T-helper 17 cell (primary cell): Measurements from ENCODE around the gene TCF19. TPM values are rescaled to one million over a fixed set of nuclear protein-coding genes. Genes with fewer than 3 reads are reported as not detected.

Experiments used
- ATAC-seq: fragments of 150-1000 bp; cut with Tn5 transposase; 2 replicates; pipeline ENCODE4 v1.10.0; 2021; ENCODE audit warnings: mild to moderate bottlenecking, moderate library complexity
- DNase-seq, 3 donors: peaks; one replicate each; pipeline versions ENCODE4 v3.0.0 to v3.0.0-alpha.2; 2020 to 2021
- H3K9me3 ChIP-seq: one replicate; pipeline ENCODE4 v1.7.0; 2013; ENCODE audit warnings: low read length, mild to moderate bottlenecking; ENCODE audit not compliant: control insufficient read depth, poor library complexity, severe bottlenecking
- H3K27ac Mint-ChIP-seq: one replicate; pipeline ENCODE4 v1.8.0; 2022; ENCODE audit warnings: mild to moderate bottlenecking, moderate library complexity, mixed read lengths
- H3K27me3 Mint-ChIP-seq: one replicate; pipeline ENCODE4 v1.8.0; 2022; ENCODE audit warnings: mixed read lengths
- H3K36me3 Mint-ChIP-seq: one replicate; pipeline ENCODE4 v1.8.0; 2022; ENCODE audit warnings: low read depth, mixed read lengths
- H3K4me1 Mint-ChIP-seq: one replicate; pipeline ENCODE4 v1.8.0; 2022; ENCODE audit warnings: mild to moderate bottlenecking, mixed read lengths
- H3K4me3 Mint-ChIP-seq: one replicate; pipeline ENCODE4 v1.8.0; 2022; ENCODE audit warnings: mild to moderate bottlenecking, moderate library complexity, mixed read lengths
- total RNA-seq, 4 donors: library from RNA in 2 of 4; stranded (reverse) in 2 of 4; gene quantifications; one replicate each; pipeline ENCODE4 v1.2.3 and lab custom pipeline; 2022 to 2026

TCF19 gene
- total RNA-seq, 2 donors from 2014 or later, result 3.7 to 4.1 TPM

DNA sequence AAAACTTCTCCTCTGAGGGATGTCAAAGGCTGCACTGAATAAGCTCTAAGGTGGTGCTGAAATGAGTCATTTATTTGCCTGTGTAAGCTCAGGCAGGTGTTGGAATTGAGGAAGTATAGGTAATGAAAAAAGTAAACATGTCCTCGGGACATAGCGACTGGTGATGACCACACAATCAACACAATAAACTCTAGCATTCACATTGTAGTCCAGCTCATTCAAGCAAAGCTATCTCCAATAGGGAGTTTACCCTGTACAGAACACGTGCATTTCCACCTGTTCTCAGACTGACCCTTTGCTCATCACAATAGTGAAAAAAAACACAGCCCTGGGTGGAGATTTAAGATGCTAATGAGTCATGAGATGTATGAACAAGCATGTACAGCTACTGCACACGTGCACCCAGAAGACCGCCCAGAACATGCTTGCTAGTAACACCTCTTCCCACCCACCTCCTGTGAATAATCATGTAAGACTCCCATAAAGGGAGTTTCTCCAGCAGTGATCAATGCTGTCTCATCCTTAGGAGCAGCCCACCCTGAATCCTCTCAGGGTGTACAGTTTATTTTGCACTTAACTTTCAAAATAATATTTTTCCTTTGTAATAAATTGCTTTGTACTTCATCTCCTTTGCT is 45.1 kb downstream of the TCF19 start:
- Mint-ChIP-seq H3K4me1 (peaks cover 47% of the 10 kb centered on the region), H3K27me3 (no peaks in the 10 kb centered on the region), H3K36me3 (peaks cover 2% of the 10 kb centered on the region), H3K27ac (peak overlapping the region; percentile 95), H3K4me3 (peak overlapping the region; percentile 91)
- no peaks in the 10 kb centered on the region for H3K9me3 ChIP-seq
- DNase-seq, result peak in 1 of 3 donors; percentile 39
- peak; percentile 76 for ATAC-seq

DNA sequence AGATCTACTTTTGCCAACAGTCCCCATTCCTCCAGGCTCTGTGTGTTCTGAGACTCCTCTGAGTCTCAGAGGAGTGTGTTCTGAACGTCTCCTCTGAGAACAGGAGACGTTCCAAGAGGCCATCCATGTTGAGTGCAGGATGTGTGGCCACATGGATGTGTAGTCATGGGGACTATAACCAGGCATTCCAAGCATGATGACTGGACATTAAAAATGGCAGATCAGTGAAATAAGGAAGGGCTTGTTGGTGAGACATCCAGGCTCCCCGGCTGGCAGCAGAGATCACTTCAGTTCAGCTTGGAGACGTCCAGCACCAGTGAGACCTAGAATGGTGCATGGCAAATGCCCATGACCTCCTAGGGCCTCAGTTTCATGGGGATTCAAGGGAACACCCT is 46.4 kb downstream of the TCF19 start:
- peak overlapping the region; percentile 91 for H3K4me3 Mint-ChIP-seq
- H3K27me3 Mint-ChIP-seq, result no peaks in the 10 kb centered on the region
- H3K27ac Mint-ChIP-seq, result peak overlapping the region; percentile 95
- no peaks in the 10 kb centered on the region for H3K9me3 ChIP-seq
- peaks cover 2% of the 10 kb centered on the region for H3K36me3 Mint-ChIP-seq
- H3K4me1 Mint-ChIP-seq, result peaks cover 43% of the 10 kb centered on the region
- DNase-seq (no peak), ATAC-seq (no peak)

- DNase-seq (no peak), ATAC-seq (no peak)
- Mint-ChIP-seq H3K4me1 (peaks cover 38% of the 10 kb centered on the region), H3K4me3 (peak overlapping the region; percentile 84), H3K27me3 (no peaks in the 10 kb centered on the region), H3K36me3 (peaks cover 2% of the 10 kb centered on the region), H3K27ac (peak overlapping the region; percentile 85)
- no peaks in the 10 kb centered on the region for H3K9me3 ChIP-seq
Measured at GRCh38 chr6:31205638-31206037, 47.2 kb downstream of the TCF19 start.

DNA sequence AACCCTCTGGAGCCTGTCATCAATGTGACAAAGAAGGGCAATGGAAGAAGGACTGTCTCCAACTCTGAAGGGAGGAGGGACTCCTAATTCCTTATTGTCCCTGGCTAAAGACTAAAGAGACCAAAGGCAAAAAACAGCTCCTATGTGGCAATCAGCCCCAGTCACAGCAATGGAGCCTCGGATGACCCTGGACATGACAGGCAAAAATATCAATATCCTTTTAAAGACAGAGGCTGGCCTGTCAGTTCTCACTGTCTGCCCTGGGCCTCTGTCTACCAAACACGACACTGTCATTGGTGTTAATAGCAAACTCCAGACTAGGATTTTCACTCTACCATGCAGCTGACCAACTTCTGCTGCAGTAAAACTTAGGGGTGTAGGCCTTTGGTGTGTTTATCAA is 50.1 kb downstream of the TCF19 start:
- H3K9me3 ChIP-seq, result no peaks in the 10 kb centered on the region
- ATAC-seq, result no peak
- H3K36me3 Mint-ChIP-seq, result peaks cover 2% of the 10 kb centered on the region
- H3K4me3 Mint-ChIP-seq, result no peak overlapping the region
- H3K4me1 Mint-ChIP-seq, result peaks cover 20% of the 10 kb centered on the region
- H3K27me3 Mint-ChIP-seq, result no peaks in the 10 kb centered on the region
- no peak for DNase-seq
- H3K27ac Mint-ChIP-seq, result peak overlapping the region; percentile 78

DNA sequence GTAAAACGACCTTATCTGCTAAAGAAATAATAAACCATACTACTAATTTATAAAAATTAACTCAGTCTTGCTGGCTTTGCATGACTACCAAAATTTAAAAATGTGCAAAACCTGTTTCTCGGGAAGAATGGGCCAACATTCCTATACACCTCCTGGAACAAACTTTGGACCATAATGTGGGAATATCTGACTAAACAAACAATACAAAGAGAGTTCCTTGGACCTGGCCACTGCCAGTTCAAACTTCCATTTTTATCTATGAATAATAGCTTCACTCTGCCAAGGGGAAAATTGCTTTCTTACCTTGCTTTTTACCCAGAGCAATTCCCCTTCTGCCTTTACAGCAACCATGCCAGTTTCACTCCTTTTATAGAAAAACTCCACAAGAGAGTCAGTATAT is 50.7 kb downstream of the TCF19 start:
- H3K4me3 Mint-ChIP-seq, result no peak overlapping the region
- peaks cover 14% of the 10 kb centered on the region for H3K4me1 Mint-ChIP-seq
- no peaks in the 10 kb centered on the region for H3K27me3 Mint-ChIP-seq
- peaks cover 2% of the 10 kb centered on the region for H3K36me3 Mint-ChIP-seq
- no peaks in the 10 kb centered on the region for H3K9me3 ChIP-seq
- no peak overlapping the region for H3K27ac Mint-ChIP-seq
- no peak for DNase-seq
- no peak for ATAC-seq

DNA sequence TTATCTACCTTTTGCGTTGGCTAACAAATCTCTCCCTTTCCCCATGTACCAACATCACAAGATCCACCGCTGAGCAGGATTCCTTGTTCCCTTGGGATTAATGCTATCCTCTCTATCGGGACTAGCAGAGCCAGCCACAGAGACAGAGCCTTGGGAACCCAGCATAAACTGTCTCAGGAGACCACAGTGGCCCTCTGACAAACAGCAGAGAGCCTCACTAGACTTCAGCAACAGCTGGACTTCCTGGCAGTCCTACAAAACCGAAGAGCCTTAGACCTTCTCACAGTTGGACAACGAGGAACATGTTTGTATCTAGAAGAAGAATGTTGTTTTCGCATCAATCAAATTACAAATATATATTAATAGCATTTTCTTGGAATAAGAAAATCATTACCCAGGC is 51.7 kb downstream of the TCF19 start:
- Mint-ChIP-seq H3K4me3 (no peak overlapping the region), H3K27ac (no peak overlapping the region), H3K4me1 (peaks cover 9% of the 10 kb centered on the region), H3K36me3 (peaks cover 2% of the 10 kb centered on the region), H3K27me3 (no peaks in the 10 kb centered on the region)
- ATAC-seq (no peak), DNase-seq (no peak)
- H3K9me3 ChIP-seq, result no peaks in the 10 kb centered on the region

DNA sequence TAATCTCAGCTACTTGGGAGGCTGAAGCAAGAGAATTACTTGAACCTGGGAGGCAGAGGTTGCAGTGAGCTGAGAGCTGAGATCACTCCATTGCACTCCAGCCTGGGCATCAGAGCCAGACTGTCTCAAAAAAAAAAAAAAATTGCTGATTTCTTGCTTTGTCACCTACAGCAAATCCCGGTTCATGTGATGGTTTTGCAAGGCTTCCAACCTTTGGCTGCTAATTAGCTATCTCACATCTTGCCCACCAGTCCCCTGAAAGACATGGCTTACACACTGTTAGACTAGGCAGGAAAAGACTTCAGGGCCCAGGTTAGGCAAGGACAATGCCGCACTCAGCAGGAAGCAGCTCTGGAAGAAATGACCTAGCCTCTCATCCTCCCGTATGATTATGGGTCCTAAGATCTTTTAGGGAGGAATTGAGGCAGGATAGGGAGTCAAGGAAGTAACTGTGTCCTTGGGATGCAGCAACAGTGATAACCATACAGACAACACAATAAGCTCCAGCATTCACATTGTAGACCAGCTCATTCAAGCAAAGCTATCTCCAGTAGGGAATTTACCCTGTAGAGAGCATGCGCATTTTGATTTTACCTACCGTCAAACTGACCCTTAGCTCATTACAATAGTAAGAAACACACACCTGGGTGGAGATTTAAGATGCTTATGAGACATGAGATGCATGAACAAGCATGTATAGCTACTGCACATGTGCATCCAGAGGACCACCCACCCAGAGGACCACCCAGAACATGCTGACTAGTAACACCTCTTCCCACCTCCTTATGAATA is 52.5 kb downstream of the TCF19 start:
- DNase-seq (no peak), ATAC-seq (no peak)
- H3K27me3 Mint-ChIP-seq, result no peaks in the 10 kb centered on the region
- no peak overlapping the region for H3K27ac Mint-ChIP-seq
- no peak overlapping the region for H3K4me3 Mint-ChIP-seq
- no peaks in the 10 kb centered on the region for H3K9me3 ChIP-seq
- H3K4me1 Mint-ChIP-seq, result peaks cover 4% of the 10 kb centered on the region
- H3K36me3 Mint-ChIP-seq, result peaks cover 2% of the 10 kb centered on the region

Other genes starting within 250 kb of the TCF19 start
- 10 to 100 TPM; 24.4 to 30.5 TPM for gene VARS2, start 244.4 kb upstream of the TCF19 start, total RNA-seq
- gene SFTA2, start 226.4 kb upstream of the TCF19 start, total RNA-seq, result not detected
- gene MUCL3, start 217.6 kb upstream of the TCF19 start, total RNA-seq, result not detected
- not detected for gene MUC21, start 174.9 kb upstream of the TCF19 start, total RNA-seq
- not detected for gene MUC22, start 148.1 kb upstream of the TCF19 start, total RNA-seq
- not detected for gene C6orf15, start 46.0 kb upstream of the TCF19 start, total RNA-seq
- gene PSORS1C1, start 43.8 kb upstream of the TCF19 start, total RNA-seq, result not detected
- gene CDSN, start 38.1 kb upstream of the TCF19 start, total RNA-seq, result not detected
- gene PSORS1C2, start 19.5 kb upstream of the TCF19 start, total RNA-seq, result not detected
- 10 to 100 TPM; 17.9 to 18.0 TPM for gene CCHCR1, start 787 bp upstream of the TCF19 start, total RNA-seq
- gene POU5F1, start 12.1 kb downstream of the TCF19 start, total RNA-seq, result not detected
- 1,000 to 10,000 TPM; 1,753 to 2,634 TPM for gene HLA-C, start 113.5 kb downstream of the TCF19 start, total RNA-seq
- 1,000 to 10,000 TPM; 7,013 to 7,159 TPM for gene HLA-B, start 198.6 kb downstream of the TCF19 start, total RNA-seq
- 10 to 100 TPM; 11.2 to 11.5 TPM for gene MICA, start 245.0 kb downstream of the TCF19 start, total RNA-seq